Measurements from ENCODE around the gene TUBG2. TPM values are rescaled to one million over a fixed set of nuclear protein-coding genes. Genes with fewer than 3 reads are reported as not detected.

The TUBG2 gene
- polyA plus RNA-seq, 1 donor (not counting 4 experiments of a cell fraction or from before 2014, with no cell fraction given): 14.5 TPM

- Histone ChIP-seq H3K9me3 (ENCODE audit: control insufficient read depth, low read depth, low read length) (no peaks in the 10 kb centered on the region), H3K9ac (ENCODE audit: control insufficient read depth, extremely low read depth, insufficient read depth, low read length) (no peak overlapping the region), H3K36me3 (ENCODE audit: control insufficient read depth in 2 of 2, extremely low read depth in 1 of 2, insufficient read depth in 2 of 2, low read length in 2 of 2) (no peaks in the 10 kb centered on the region), H3K4me3 (ENCODE audit: control insufficient read depth in 2 of 3, extremely low read depth in 1 of 3, insufficient read depth in 2 of 3, low read depth in 1 of 3, low read length in 3 of 3) (no peak overlapping the region), H4K20me1 (ENCODE audit: control insufficient read depth, extremely low read depth, insufficient read depth, low read length) (no peaks in the 10 kb centered on the region), H3K9me1 (ENCODE audit: control insufficient read depth, extremely low read depth, insufficient read depth, low read length) (no peaks in the 10 kb centered on the region), H3K79me2 (ENCODE audit: control insufficient read depth, insufficient read depth, low read length) (no peaks in the 10 kb centered on the region), H3K4me2 (ENCODE audit: control insufficient read depth, extremely low read depth, insufficient read depth, low read depth, low read length) (no peak overlapping the region), H3K27me3 (ENCODE audit: control insufficient read depth, extremely low read depth, insufficient read depth, low read length) (no peaks in the 10 kb centered on the region), H3K4me1 (ENCODE audit: control insufficient read depth, extremely low read depth, insufficient read depth, low read length) (peaks cover 5% of the 10 kb centered on the region), H3K27ac (ENCODE audit: control insufficient read depth, insufficient read depth, low read length) (no peak overlapping the region), H2AFZ (ENCODE audit: control insufficient read depth, low read length) (no peak overlapping the region)
- no peak for FAIRE-seq
- dilution Hi-C loops (cut with MboI; ENCODE audit: extremely low pct_ligation_motif_present, low sequenced_read_pairs): no loop called here
- TF ChIP-seq EZH2 (IDR thresholded peaks at IDR 0.05; ENCODE audit: low read length) (no peak), CTCF (optimal IDR thresholded peaks at IDR 0.05 in 1 of 3, IDR thresholded peaks at IDR 0.05 in 1 of 3, conservative IDR thresholded peaks at IDR 0.05 in 1 of 3; ENCODE audit: extremely low read depth in 1 of 3, insufficient read depth in 2 of 3, low read length in 3 of 3) (no peak)
- no peak for DNase-seq (ENCODE audit: low read depth, low spot score)
Measured at GRCh38 chr17:42687707-42688320, 28.7 kb downstream of the TUBG2 start.

- no peaks in the 10 kb centered on the region for H3K9me3 ChIP-seq (ENCODE audit: control insufficient read depth, low read depth, low read length)
- no peak for TF ChIP-seq CTCF (optimal IDR thresholded peaks at IDR 0.05 in 1 of 3, IDR thresholded peaks at IDR 0.05 in 1 of 3, conservative IDR thresholded peaks at IDR 0.05 in 1 of 3; ENCODE audit: extremely low read depth in 1 of 3, insufficient read depth in 2 of 3, low read length in 3 of 3)
- TF ChIP-seq EZH2 (IDR thresholded peaks at IDR 0.05; ENCODE audit: low read length): no peak
- no peak overlapping the region for H3K4me2 ChIP-seq (ENCODE audit: control insufficient read depth, extremely low read depth, insufficient read depth, low read depth, low read length)
- H3K9me1 ChIP-seq (ENCODE audit: control insufficient read depth, extremely low read depth, insufficient read depth, low read length): no peaks in the 10 kb centered on the region
- no peaks in the 10 kb centered on the region for H3K4me1 ChIP-seq (ENCODE audit: control insufficient read depth, extremely low read depth, insufficient read depth, low read length)
- H4K20me1 ChIP-seq (ENCODE audit: control insufficient read depth, extremely low read depth, insufficient read depth, low read length): no peaks in the 10 kb centered on the region
- H2AFZ ChIP-seq (ENCODE audit: control insufficient read depth, low read length): no peak overlapping the region
- H3K4me3 ChIP-seq (ENCODE audit: control insufficient read depth in 2 of 3, extremely low read depth in 1 of 3, insufficient read depth in 2 of 3, low read depth in 1 of 3, low read length in 3 of 3): no peak overlapping the region
- dilution Hi-C loops (cut with MboI; ENCODE audit: extremely low pct_ligation_motif_present, low sequenced_read_pairs): no loop called here
- H3K79me2 ChIP-seq (ENCODE audit: control insufficient read depth, insufficient read depth, low read length): no peaks in the 10 kb centered on the region
- no peak overlapping the region for H3K9ac ChIP-seq (ENCODE audit: control insufficient read depth, extremely low read depth, insufficient read depth, low read length)
- no peaks in the 10 kb centered on the region for H3K36me3 ChIP-seq (ENCODE audit: control insufficient read depth in 2 of 2, extremely low read depth in 1 of 2, insufficient read depth in 2 of 2, low read length in 2 of 2)
- no peak for FAIRE-seq
- no peak overlapping the region for H3K27ac ChIP-seq (ENCODE audit: control insufficient read depth, insufficient read depth, low read length)
- no peaks in the 10 kb centered on the region for H3K27me3 ChIP-seq (ENCODE audit: control insufficient read depth, extremely low read depth, insufficient read depth, low read length)
- no peak for DNase-seq (ENCODE audit: low read depth, low spot score)
Measured at GRCh38 chr17:42690596-42690995, 31.5 kb downstream of the TUBG2 start.

Measured in keratinocyte (primary cell).